Kidney epithelial cell (primary cell): Measurements from ENCODE around the gene CERS5. TPM values are rescaled to one million over a fixed set of nuclear protein-coding genes. Genes with fewer than 3 reads are reported as not detected.

Experiments
- DNase-seq: peaks from one replicate; pipeline ENCODE4 v3.0.0-alpha.2; 2010; ENCODE audit warnings: low read depth
- H3K27me3 ChIP-seq: 2 replicates; pipeline ENCODE4 v1.6.0; 2011; ENCODE audit warnings: low read length; ENCODE audit not compliant: control insufficient read depth, insufficient read depth
- H3K36me3 ChIP-seq: 2 replicates; pipeline ENCODE4 v1.5.1; 2011; ENCODE audit warnings: low read length; ENCODE audit not compliant: control insufficient read depth, insufficient read depth
- H3K4me3 ChIP-seq: 2 replicates; pipeline ENCODE4 v1.5.1; 2011; ENCODE audit warnings: low read depth, mild to moderate bottlenecking, control low read depth, low read length
- CTCF ChIP-seq: IDR thresholded peaks from 2 replicates; pipeline ENCODE4 v1.5.1; 2011; ENCODE audit warnings: mild to moderate bottlenecking, moderate library complexity, low read length, control low read depth, inconsistent platforms; ENCODE audit not compliant: insufficient read depth, poor library complexity, severe bottlenecking
- total RNA-seq: library from RNA; depleted of rRNA; stranded (reverse); fragments of >200 nt; gene quantifications from 2 replicates; pipeline ENCODE4 v1.2.3, GENCODE V29; 2015

The CERS5 gene
- total RNA-seq, 1 donor from 2014 or later, result 40.9 TPM

- DNase-seq, result peak; percentile 53
- no peak for TF ChIP-seq CTCF
- H3K27me3 ChIP-seq, result no peaks in the 10 kb centered on the region
- no peak overlapping the region for H3K4me3 ChIP-seq
- H3K36me3 ChIP-seq, result no peaks in the 10 kb centered on the region
These were observed 33.5 kb upstream of the CERS5 start for GRCh38 chr12:50200552-50201273.

GRCh38 chr12:50198829-50199228 lies 31.7 kb upstream of the CERS5 start:
- Histone ChIP-seq H3K27me3 (no peaks in the 10 kb centered on the region), H3K4me3 (no peak overlapping the region), H3K36me3 (no peaks in the 10 kb centered on the region)
- no peak for TF ChIP-seq CTCF
- no peak for DNase-seq

GRCh38 chr12:50197297-50197727 lies 30.1 kb upstream of the CERS5 start:
- no peak for TF ChIP-seq CTCF
- Histone ChIP-seq H3K4me3 (no peak overlapping the region), H3K36me3 (no peaks in the 10 kb centered on the region), H3K27me3 (no peaks in the 10 kb centered on the region)
- no peak for DNase-seq

GRCh38 chr12:50196537-50196936 lies 29.4 kb upstream of the CERS5 start:
- Histone ChIP-seq H3K4me3 (no peak overlapping the region), H3K36me3 (no peaks in the 10 kb centered on the region), H3K27me3 (no peaks in the 10 kb centered on the region)
- no peak for DNase-seq
- no peak for TF ChIP-seq CTCF

GRCh38 chr12:50195832-50196231 lies 28.7 kb upstream of the CERS5 start:
- no peak for TF ChIP-seq CTCF

GRCh38 chr12:50192908-50193307 lies 25.7 kb upstream of the CERS5 start:
- no peaks in the 10 kb centered on the region for H3K36me3 ChIP-seq
- no peak for DNase-seq
- no peak overlapping the region for H3K4me3 ChIP-seq
- TF ChIP-seq CTCF, result no peak
- H3K27me3 ChIP-seq, result no peaks in the 10 kb centered on the region

More at GRCh38 chr12:50195832-50196231, 28.7 kb upstream of the CERS5 start:
- H3K36me3 ChIP-seq, result no peaks in the 10 kb centered on the region
- no peak for DNase-seq
- H3K27me3 ChIP-seq, result no peaks in the 10 kb centered on the region
- no peak overlapping the region for H3K4me3 ChIP-seq
